HFFc6 (cell line): Measurements from ENCODE around the gene SLC7A1. TPM values are rescaled to one million over a fixed set of nuclear protein-coding genes. Genes with fewer than 3 reads are reported as not detected.
A peak's percentile ranks its signal among the peaks of the same experiment; 100 is the strongest.

Experiments
- DNase-seq: peaks from one replicate; pipeline ENCODE4 v3.0.0-alpha.2; 2018
- H3K27ac Mint-ChIP-seq: 2 replicates; pipeline ENCODE4 v1.8.0; 2020; ENCODE audit warnings: mild to moderate bottlenecking, mixed read lengths
- H3K27me3 Mint-ChIP-seq: 2 replicates; pipeline ENCODE4 v1.8.0; 2021; ENCODE audit warnings: mild to moderate bottlenecking, moderate library complexity, mixed read lengths; ENCODE audit not compliant: insufficient read depth
- H3K36me3 Mint-ChIP-seq: 2 replicates; pipeline ENCODE4 v1.8.0; 2021; ENCODE audit warnings: low read depth, mixed read lengths
- H3K4me1 Mint-ChIP-seq: 2 replicates; pipeline ENCODE4 v1.8.0; 2020; ENCODE audit warnings: low read depth, mixed read lengths
- H3K4me3 Mint-ChIP-seq: 2 replicates; pipeline ENCODE4 v1.8.0; 2020; ENCODE audit warnings: mild to moderate bottlenecking, moderate library complexity, mixed read lengths
- H3K9me3 Mint-ChIP-seq: 2 replicates; pipeline ENCODE4 v1.8.0; 2020; ENCODE audit warnings: mild to moderate bottlenecking, mixed read lengths
- CTCF ChIP-seq: fragments of 200-600 bp; sonication (generic); IDR thresholded peaks from 2 replicates; pipeline ENCODE4 v1.5.0; 2021; ENCODE audit warnings: antibody characterized with exemption, mild to moderate bottlenecking
- total RNA-seq, 6 experiments: library from RNA; stranded (reverse); fragmentation: NEBNext Ultra II Directional; extraction: Animal tissue kit (Norgen Biotek cat#: 25700); gene quantifications; 2 replicates in 1 of 6; 3 replicates in 5 of 6; pipeline ENCODE4 v1.2.3, GENCODE V29; 2021

SLC7A1 gene
- total RNA-seq, 6 experiments from 2014 or later = 134 to 174 (median 144) TPM

- peaks cover 4% of the 10 kb centered on the region for H3K27me3 Mint-ChIP-seq
- peaks cover 20% of the 10 kb centered on the region for H3K9me3 Mint-ChIP-seq
- H3K27ac Mint-ChIP-seq = peak overlapping the region; percentile 98
- peak; percentile 73 for DNase-seq
- H3K4me3 Mint-ChIP-seq = peak overlapping the region; percentile 67
- peaks cover 40% of the 10 kb centered on the region for H3K36me3 Mint-ChIP-seq
- H3K4me1 Mint-ChIP-seq = peaks cover 65% of the 10 kb centered on the region
- no peak for TF ChIP-seq CTCF
These were observed 25.7 kb upstream of the SLC7A1 start for GRCh38 chr13:29621051-29621800.

GRCh38 chr13:29619995-29620394 is 24.5 kb upstream of the SLC7A1 start:
- peaks cover 48% of the 10 kb centered on the region for H3K36me3 Mint-ChIP-seq
- peak; percentile 37 for DNase-seq
- peaks cover 2% of the 10 kb centered on the region; the same call in 1 of the 2 replicates for H3K27me3 Mint-ChIP-seq
- H3K9me3 Mint-ChIP-seq = peaks cover 20% of the 10 kb centered on the region
- peaks cover 61% of the 10 kb centered on the region for H3K4me1 Mint-ChIP-seq
- peak overlapping the region; percentile 98 for H3K27ac Mint-ChIP-seq
- no peak for TF ChIP-seq CTCF
- peak overlapping the region; percentile 67 for H3K4me3 Mint-ChIP-seq

GRCh38 chr13:29613101-29613500 is 17.6 kb upstream of the SLC7A1 start:
- peaks cover 41% of the 10 kb centered on the region for H3K4me1 Mint-ChIP-seq
- H3K27me3 Mint-ChIP-seq = no peaks in the 10 kb centered on the region; the same call in 1 of the 2 replicates
- H3K36me3 Mint-ChIP-seq = peaks cover 32% of the 10 kb centered on the region
- no peak for TF ChIP-seq CTCF
- H3K9me3 Mint-ChIP-seq = peaks cover 12% of the 10 kb centered on the region
- no peak overlapping the region for H3K4me3 Mint-ChIP-seq
- no peak overlapping the region for H3K27ac Mint-ChIP-seq
- DNase-seq = no peak

- no peak for TF ChIP-seq CTCF
- no peaks in the 10 kb centered on the region for H3K36me3 Mint-ChIP-seq
- H3K27me3 Mint-ChIP-seq = no peaks in the 10 kb centered on the region; the same call in 1 of the 2 replicates
- no peaks in the 10 kb centered on the region for H3K9me3 Mint-ChIP-seq
- peaks cover 47% of the 10 kb centered on the region for H3K4me1 Mint-ChIP-seq
- DNase-seq = peak; percentile 42
- H3K4me3 Mint-ChIP-seq = no peak overlapping the region
- H3K27ac Mint-ChIP-seq = peak overlapping the region; percentile 51
These were observed 12.0 kb upstream of the SLC7A1 start for GRCh38 chr13:29607465-29607864.

GRCh38 chr13:29605860-29606526 is 10.5 kb upstream of the SLC7A1 start:
- no peak overlapping the region for H3K27ac Mint-ChIP-seq
- no peak overlapping the region for H3K4me3 Mint-ChIP-seq
- H3K9me3 Mint-ChIP-seq = no peaks in the 10 kb centered on the region

More at GRCh38 chr13:29605860-29606526, 10.5 kb upstream of the SLC7A1 start:
- no peaks in the 10 kb centered on the region for H3K36me3 Mint-ChIP-seq
- H3K27me3 Mint-ChIP-seq = no peaks in the 10 kb centered on the region
- no peak for DNase-seq
- no peak for TF ChIP-seq CTCF
- peaks cover 47% of the 10 kb centered on the region for H3K4me1 Mint-ChIP-seq
